Renal cortex interstitium (tissue), 11 donors: ENCODE measurements around the gene GALNT2. TPM values are rescaled to one million over a fixed set of nuclear protein-coding genes. Genes with fewer than 3 reads are reported as not detected.

Experiments
- DNase-seq, 11 donors: peaks; one replicate each; pipeline ENCODE4 v3.0.0-alpha.2; 2013; ENCODE audit warnings: low read depth in 9 of 11, low spot score in 4 of 11; ENCODE audit errors: extremely low read depth in 1 of 11
- polyA plus RNA-seq, 3 donors: library from polyadenylated mRNA; unstranded; fragments of 120-200 nt; gene quantifications; one replicate each; pipeline ENCODE4 v1.2.1, GENCODE V29; 2013; ENCODE audit not compliant: insufficient read length in 3 of 3

The GALNT2 gene
- polyA plus RNA-seq, 3 donors: 57.1 to 65.1 (median 59.2) TPM

DNA sequence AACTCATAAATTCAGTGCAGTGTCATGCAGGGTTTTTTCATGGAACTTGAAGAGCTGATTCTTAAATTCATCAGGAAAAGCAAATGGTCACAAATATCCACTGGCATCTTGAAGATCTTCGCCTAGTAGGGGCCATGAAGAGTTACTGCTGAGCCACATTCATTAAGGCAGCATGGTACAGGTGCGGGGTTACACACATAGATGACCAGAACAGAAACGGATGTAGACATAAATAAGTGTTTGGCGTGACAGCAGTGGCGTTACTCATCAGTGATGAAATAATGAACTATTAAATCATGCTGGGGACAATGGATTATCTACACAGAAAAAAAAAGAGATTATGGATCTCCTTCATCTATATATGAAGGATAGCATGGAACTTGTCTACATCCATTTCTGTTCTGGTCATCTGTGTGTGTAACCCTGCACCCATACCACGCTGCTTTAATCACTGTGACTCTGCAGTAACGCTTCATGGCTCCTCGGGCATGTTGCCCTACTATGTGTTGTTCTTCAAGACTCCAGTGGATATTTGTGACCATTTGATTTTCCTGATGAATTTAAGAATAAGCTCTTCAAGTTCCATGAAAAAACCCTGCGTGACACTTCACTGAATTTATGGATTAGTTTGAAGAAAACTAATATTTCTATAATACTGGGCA lies 161.3 kb downstream of the GALNT2 start:
- DNase-seq: no peak

DNA sequence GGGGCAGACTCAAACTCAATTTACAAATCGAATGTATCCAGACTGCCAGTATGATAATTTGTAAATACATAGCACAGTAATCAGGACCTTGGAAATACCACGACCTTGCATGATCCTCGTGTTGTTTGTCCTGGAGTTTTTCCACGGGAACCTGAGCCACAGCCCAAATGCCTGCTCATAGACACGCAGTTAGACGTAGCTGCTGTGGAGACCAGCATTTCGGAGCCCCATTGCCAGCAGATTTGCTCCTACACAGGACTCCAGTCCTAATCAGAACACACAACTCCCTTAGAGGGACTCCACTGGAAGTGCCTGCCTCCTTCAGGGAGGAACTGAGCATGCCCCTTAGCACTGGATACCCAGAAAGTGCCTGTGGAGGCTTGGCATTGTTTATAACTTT lies 163.2 kb downstream of the GALNT2 start:
- no peak for DNase-seq

DNA sequence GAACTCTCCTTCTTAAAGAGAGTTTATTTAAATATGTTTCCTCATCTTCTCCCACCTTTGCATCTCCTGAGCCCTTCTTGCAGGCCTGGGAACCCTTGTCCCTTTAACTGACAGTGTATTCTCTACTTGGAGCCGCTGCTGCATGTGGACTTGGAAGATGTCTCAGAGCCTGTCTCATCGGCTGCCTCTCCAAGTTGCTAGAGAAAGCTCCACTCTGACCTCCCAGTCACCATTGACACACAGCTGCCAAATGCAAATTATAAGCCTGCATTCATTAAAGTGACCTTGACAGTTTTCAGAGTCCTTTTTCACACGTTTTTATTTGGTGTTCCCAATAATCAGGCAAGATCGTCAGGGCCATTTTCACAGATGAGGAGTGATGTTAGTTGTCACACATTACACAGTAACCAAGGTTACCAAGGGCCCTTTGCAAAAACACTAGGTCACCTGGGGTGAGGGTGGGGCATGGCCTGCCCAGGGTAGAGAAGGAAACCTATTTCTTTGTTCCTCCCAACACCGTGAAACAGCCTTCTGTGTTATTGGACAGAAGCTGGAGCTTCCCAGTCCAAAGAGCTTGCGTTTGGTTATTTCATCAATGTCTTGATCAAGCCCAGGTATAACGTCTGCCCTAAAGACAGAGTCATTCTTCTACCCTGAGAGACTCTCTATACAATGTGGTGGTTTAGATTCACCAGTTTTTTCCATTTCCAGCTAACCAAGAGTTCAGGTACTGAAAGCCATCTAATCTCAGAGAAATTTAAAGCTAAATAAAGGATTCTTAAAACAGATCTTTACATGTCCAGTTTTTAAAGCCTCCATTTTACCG lies 164.1 kb downstream of the GALNT2 start:
- no peak for DNase-seq

DNA sequence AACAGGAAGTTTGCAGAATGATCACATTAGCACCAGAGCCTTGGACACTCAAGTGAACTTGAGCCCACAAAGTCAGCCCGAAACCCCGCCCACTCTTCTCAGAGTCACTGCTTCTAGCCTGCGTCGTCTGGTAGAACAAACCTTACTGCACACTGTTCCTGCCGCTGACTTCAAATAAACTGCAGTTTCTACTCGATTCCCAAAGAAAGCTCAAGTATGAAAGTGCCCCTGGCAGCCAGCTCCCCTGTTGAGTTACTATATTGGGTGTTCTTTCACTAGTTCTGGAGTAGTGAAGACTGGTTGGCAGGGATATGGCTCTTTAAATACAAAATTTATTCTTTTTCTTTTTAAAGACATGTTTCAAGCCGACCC lies 164.7 kb downstream of the GALNT2 start:
- peak in 1 of 11 donors; percentile 11 for DNase-seq

- no peak for DNase-seq
These were observed 165.3 kb downstream of the GALNT2 start for GRCh38 chr1:230232371-230232771.

- DNase-seq: no peak
These were observed 166.7 kb downstream of the GALNT2 start for GRCh38 chr1:230233786-230234185.

DNA sequence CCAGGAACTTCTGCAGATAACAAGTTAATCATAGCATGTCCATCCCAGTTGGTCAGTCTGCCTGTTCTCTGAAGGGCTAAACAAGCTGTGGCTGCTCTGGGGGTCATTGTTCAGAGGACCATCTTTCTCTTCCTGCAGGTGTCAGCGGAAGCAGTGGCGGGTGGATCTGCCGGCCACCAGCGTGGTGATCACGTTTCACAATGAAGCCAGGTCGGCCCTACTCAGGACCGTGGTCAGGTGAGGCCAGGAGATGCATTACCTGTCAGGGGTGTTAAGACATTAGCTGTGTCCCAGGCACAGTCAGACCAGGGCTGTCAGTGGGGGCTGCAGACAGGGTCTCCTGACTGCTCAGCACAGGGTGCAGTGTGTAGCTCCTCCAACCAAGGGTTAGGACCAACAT lies 168.8 kb downstream of the GALNT2 start:
- no peak for DNase-seq

GRCh38 chr1:230236301-230237008 lies 169.4 kb downstream of the GALNT2 start:
- no peak for DNase-seq

- no peak for DNase-seq
These were observed 170.0 kb downstream of the GALNT2 start for GRCh38 chr1:230237009-230237370.

DNA sequence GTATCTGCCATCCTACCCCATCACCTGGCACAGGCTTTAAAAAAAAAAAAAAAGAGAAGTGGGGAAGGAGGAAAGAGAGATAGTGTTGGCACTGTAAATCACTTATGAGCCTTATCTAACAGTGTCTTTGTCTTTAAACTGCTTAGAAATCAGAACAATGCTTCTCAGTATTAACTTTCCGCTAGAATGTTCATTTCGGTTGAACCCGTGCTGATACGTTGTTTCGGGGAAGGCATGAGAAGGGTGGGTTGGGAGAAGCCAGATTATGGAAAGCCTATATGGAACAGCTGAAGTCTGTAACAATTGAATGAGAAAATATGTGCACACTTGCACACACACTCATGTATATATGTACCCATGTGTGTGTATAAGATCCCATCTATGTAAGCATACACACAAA lies 170.8 kb downstream of the GALNT2 start:
- no peak for DNase-seq

DNA sequence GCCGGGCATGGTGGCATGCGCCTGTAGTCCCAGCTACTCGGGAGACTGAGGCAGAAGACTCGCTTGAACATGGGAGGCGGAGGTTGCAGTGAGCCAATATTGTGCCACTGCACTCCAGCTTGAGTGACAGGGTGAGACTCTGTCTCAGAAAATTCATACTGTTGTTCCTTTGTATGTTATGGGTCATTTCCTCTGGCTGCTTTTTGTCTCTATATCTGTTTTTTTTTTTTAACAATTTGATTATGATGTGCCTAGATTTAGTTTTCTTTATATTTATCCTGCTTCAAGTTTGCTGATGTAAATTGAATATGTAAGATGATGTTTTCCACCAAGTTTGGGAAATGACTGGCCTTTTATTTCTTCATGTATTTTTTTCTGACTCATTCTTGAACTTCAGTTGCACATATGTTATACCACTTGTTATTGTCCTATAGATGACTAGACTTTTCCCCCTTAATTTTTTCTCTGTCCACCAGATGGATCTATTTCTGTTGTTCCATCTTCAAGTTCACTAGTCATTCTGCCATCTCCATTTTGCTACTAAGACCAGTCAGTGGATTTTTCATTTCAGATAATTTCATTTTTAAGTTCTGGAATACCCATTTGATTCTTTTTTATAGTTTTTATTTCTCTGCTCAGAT lies 173.5 kb downstream of the GALNT2 start:
- no peak for DNase-seq

DNA sequence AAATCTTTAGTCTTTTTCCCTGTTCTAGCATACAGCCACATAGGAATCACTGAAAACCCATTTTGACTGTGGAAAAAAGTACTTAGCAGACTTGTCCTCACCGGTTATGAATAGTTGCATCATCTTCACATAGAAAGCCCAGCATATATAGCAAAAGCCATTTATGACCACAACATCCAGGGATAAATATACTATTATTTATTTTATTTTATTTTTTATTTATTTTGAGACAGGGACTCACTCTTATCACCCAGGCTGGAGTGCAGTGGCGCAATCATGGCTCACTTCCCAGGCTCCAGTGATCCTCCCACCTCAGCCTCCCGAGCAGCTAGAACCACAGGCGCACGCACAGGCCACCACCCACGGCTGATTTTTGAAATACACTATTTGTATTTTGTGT lies 175.3 kb downstream of the GALNT2 start:
- no peak for DNase-seq

DNA sequence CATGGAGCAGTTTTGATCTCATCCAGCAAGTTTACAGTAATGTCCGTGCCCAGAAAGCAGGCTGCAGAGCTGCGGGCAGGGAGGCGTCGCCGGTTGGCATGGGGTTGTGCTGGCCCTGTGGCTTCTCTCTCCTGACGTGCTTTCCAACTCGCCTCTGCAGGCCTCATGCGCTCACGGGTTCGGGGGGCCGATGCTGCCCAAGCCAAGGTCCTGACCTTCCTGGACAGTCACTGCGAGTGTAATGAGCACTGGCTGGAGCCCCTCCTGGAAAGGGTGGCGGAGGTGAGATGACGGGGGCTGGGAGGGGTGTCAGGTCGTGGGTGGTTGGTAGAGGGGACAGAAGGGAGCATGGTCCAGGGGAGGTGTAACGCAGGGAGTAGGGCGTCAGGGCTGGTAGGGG lies 176.1 kb downstream of the GALNT2 start:
- DNase-seq: no peak

GRCh38 chr1:230243583-230244353 lies 176.7 kb downstream of the GALNT2 start:
- DNase-seq: no peak

- DNase-seq: no peak
These were observed 179.5 kb downstream of the GALNT2 start for GRCh38 chr1:230246551-230246950.

DNA sequence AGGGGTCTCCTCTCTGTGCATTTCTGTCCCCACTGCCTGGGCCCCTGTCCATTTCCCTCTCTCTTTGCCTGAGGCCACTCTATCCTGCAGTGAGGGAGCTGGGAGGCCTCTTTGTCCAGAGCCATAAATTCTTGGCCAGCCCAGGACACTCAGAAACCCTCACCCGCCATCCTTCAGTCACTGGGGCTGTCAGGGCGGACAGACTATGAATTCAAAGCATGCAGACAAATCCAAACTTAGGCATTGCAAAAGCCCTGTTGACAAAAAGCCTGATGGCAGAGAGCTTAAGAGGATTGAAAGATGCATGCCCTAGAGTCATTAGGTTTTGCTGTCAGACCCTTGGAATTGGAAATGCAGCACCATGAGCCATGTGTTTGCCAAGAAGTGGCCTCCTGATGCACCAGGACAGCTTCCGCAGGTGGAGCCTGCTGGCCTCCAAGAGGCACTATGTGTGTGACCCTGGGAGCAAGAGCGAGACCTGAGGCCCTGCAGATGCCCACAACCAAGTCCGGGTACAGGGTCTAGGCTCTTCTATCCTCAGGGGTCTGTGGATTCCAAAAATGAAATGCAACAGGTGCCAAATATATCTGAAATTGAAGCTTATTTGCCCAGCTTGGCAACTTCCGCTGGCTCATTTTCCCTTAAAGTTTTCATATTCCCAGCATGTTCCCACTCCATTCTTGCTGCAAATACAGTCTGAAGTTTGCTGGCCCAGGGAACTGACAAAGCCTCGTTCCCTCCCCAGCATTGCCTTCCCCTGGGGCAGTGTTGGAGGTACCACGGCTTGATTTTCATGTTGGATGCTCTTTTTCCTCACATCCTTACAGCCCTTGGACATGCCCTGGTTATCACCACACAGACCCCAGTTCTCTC lies 181.2 kb downstream of the GALNT2 start:
- DNase-seq: no peak

GRCh38 chr1:230248889-230249270 lies 181.8 kb downstream of the GALNT2 start:
- DNase-seq: no peak
